COLO829 (cell line): ENCODE data around the gene ZNF791.
A peak's percentile ranks its signal among the peaks of the same experiment; 100 is the strongest.
"Not testable (repeated sequence)": the region's sequence is repeated elsewhere in the genome, so short reads cannot be mapped to it uniquely, and the experiment has no call there.

Experiments
- DNase-seq: peaks from one replicate; pipeline ENCODE4 v3.0.0; 2012; ENCODE audit warnings: low spot score

Gene ZNF791

GRCh38 chr19:12667731-12668302 is 57.1 kb downstream of the ZNF791 start:
- DNase-seq = no peak

GRCh38 chr19:12668346-12668745 is 57.6 kb downstream of the ZNF791 start:
- no peak for DNase-seq

- peak; percentile 12 for DNase-seq
Observed at GRCh38 chr19:12668932-12669269, 58.2 kb downstream of the ZNF791 start.

GRCh38 chr19:12669270-12670158 is 58.8 kb downstream of the ZNF791 start:
- DNase-seq = peak; percentile 85

- no peak for DNase-seq
Observed at GRCh38 chr19:12670159-12670928, 59.6 kb downstream of the ZNF791 start.

GRCh38 chr19:12672744-12673143 is 62.0 kb downstream of the ZNF791 start:
- DNase-seq = no peak

GRCh38 chr19:12675399-12675798 is 64.7 kb downstream of the ZNF791 start:
- no peak for DNase-seq

- no peak for DNase-seq
Observed at GRCh38 chr19:12675940-12676339, 65.2 kb downstream of the ZNF791 start.

- peak; percentile 82 for DNase-seq
Observed at GRCh38 chr19:12676384-12676792, 65.7 kb downstream of the ZNF791 start.

- no peak for DNase-seq
Observed at GRCh38 chr19:12676928-12677327, 66.2 kb downstream of the ZNF791 start.

GRCh38 chr19:12678039-12678438 is 67.3 kb downstream of the ZNF791 start:
- DNase-seq = not testable (repeated sequence)

- DNase-seq = no peak
Observed at GRCh38 chr19:12680034-12680433, 69.3 kb downstream of the ZNF791 start.

GRCh38 chr19:12681074-12681987 is 70.6 kb downstream of the ZNF791 start, which contains the start of gene DHPS:
Gene DHPS (minus strand): TSS chr19:12681880. CDS start chr19:12681766, 114 bp downstream.
- peak; percentile 98 for DNase-seq
